HG03342 (cell line): ENCODE data around the gene RAB36.

Source experiments
- ATAC-seq: cut with Tn5 transposase; IDR thresholded peaks from one replicate; pipeline ENCODE4 v1.9.1; 2021; ENCODE audit warnings: mild to moderate bottlenecking, moderate library complexity; ENCODE audit not compliant: unreplicated experiment

RAB36 gene

GRCh38 chr22:23180893-23181720, 35.8 kb downstream of the RAB36 start:
- ATAC-seq = no peak

- ATAC-seq = no peak
Measured at GRCh38 chr22:23181721-23182308, 36.5 kb downstream of the RAB36 start.

- ATAC-seq = no peak
Measured at GRCh38 chr22:23182309-23183060, 37.2 kb downstream of the RAB36 start.

- ATAC-seq = no peak
Measured at GRCh38 chr22:23183061-23183698, 37.9 kb downstream of the RAB36 start.

GRCh38 chr22:23184100-23184763, 39.0 kb downstream of the RAB36 start:
- no peak for ATAC-seq

DNA sequence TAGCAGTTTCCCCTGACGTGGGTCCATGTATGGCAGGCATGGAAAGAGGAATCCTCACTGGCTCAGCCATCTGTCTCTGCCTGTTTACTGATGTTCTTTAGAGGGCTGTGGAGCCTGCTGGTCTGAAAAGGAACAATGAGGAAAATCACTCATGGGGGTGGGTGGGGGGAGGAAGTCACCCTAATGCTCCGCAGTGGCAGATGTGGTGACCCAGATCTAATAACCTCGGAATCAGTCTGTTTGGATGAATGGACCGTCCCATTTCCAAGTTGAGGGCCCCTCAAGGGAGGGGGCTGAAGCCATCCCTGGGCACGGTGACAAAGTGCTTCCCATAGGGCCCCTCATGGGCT, 39.5 kb downstream of the RAB36 start:
- no peak for ATAC-seq

DNA sequence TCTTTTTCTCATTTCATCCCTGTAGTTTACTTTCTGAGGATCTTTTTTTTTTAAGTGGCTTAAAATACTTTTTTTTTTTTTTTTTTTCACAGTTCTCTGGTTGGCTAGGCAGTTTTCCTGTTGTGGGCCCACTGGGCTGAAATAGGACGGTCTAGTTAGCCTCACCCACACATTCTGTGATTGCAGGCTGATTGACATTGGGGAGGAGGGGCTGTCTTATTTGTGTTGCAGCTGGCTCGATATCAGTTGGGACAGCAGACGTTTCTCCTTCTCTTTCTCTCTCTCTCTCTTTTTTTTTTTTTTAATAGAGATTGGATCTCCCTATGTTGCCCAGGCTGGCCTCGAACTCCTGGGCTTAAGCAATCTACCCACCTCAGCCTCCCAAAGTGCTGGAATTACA, 41.9 kb downstream of the RAB36 start:
- ATAC-seq = no peak

GRCh38 chr22:23187871-23188700, 42.8 kb downstream of the RAB36 start:
- no peak for ATAC-seq

DNA sequence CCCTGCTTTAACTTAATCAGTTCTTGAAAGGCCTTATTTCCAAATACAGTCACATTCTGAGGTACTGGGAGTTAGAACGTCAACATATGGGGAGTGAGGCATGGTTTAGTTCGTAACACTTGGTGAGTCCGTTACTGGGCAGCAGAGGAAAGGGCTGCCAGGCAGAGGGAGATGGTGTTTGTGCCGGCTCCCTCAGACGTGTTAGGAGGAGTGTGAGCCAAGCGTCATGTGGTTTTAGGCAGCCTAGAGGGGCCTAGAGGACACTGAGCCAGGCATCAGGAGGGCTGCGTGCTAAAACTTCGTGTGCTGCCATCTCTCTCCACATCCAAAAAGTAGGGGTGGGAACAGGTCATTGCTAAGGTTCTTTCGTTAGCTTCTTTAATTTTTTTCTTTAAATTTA, 45.2 kb downstream of the RAB36 start:
- ATAC-seq = no peak

- ATAC-seq = no peak
Measured at GRCh38 chr22:23192133-23192532, 46.9 kb downstream of the RAB36 start.

- ATAC-seq = no peak
Measured at GRCh38 chr22:23192558-23192957, 47.3 kb downstream of the RAB36 start.

GRCh38 chr22:23193196-23193827, 48.0 kb downstream of the RAB36 start:
- no peak for ATAC-seq

DNA sequence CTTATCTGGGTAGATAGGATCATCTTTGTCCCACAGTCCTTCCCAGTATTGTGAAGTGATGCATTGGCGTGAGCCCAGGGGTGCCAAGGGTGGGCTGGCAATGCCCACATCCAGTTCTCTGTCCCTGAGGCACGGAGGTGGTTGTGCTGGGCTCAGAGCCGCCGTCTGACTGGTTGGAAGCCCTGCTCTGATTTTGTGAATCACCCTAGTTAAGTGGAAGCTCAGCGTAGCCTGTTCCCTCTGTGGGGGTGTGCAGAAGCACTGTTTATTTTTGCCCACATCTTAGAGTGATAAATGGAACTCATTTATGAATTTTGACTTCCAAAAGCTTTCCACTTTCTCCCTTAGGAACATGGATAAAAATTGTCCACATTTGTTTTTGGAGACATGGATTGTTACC, 48.6 kb downstream of the RAB36 start:
- ATAC-seq = no peak

DNA sequence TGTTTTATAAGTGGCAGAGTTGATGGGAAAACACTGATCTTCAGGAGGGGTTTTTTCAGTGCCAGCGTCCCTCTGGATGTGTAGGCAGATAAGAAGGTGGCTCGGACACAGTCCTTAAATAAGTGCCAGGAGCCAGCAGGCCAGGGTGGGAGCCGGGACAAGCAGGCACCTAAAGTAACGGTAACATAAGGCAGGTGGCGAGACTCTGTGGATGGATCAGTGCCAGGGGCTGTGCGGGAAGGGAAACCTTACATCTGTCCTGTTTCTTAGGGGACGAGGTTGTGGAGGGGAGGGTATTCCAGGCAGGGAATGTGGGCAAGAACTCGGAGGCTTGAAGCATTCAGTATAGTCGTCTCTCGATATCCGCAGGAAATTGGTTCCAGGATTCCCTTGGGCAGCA, 50.9 kb downstream of the RAB36 start:
- ATAC-seq = no peak

GRCh38 chr22:23197836-23198235, 52.6 kb downstream of the RAB36 start:
- no peak for ATAC-seq

GRCh38 chr22:23199159-23199558, 53.9 kb downstream of the RAB36 start:
- ATAC-seq = no peak

- ATAC-seq = no peak
Measured at GRCh38 chr22:23200898-23201297, 55.6 kb downstream of the RAB36 start.

DNA sequence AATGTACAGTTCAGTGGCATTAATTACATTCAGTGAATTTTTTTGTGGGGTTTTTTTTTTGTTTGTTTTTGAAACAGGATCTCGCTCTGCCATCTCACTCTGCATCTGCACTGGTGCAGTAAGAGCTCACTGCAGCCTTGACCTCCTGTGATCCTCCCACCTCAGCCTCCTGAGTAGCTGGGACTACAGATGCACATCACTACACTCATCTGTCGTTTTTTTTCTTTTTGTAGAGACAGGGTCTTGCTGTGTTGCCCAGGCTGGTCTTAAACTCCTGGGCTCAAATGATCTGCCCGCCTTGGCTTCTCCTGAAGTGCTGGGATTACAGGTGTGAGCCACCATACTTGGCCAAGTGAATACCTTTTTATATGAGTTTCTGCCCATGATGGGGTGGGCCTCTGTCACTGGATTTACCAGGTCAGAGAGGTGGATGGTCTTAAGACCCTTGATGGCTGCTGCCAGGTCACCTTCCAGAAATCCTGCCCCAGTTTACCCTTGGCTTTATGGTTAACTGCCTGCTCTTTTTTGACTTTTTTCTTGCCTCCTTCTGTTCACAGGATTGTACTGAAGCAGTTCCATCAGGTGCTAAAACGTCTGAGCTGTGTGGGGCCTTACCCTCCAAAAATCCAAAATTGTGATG, 57.7 kb downstream of the RAB36 start:
- no peak for ATAC-seq

DNA sequence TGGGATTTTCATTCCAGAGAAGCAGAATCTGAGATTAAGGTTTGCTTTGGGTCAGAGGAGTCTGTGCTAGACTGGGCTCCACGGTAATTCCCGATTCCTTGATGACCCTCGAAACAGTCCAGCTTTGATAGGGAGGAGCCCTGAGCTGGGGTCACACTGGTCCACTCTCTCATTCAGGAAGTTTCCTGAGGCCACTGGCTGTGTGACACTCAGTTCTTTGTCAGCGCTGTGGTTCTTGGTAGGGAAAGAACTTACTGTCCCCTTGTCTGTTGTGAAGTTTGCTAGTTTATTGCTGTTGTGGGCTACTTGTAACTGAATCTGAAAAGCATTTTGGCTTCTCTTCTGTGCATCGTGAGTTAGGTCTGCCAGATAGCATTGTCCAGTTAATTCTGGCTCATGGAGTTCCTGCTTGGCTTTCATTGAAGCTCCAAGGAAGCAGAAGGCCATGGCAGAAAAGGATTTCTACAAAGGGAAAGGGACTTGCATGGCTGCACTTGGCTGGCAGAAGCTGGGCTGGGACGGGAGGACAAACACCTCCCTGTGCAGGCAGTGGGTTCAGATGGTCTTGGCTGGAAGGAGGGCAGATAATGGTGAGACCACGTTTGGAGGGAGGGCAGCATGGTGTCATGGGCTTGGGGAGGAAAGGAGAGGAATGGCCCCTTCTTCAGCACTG, 58.3 kb downstream of the RAB36 start:
- no peak for ATAC-seq
